ENCODE results near the gene ZNF410.

DNA sequence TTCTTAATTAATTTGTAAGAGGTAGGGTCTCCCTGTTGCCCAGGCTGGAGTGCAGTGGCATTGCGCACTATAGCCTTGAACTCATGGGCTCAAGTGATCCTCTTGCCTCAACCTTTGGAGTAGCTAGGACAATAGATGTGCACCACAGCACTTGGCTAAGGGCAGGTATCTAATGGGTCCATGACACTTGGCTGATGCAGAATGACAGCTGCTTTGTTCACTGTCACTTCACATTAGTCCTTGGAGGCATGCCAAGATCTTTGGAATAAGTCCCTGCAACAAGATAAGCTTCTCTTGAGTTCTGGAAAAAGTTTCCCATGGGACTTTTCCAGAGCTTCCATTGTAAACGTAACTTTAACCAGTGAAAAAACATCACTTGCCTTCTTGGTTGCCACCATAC lies 86.8 kb downstream of the ZNF410 start:
- no peak for TF ChIP-seq EZH2 (IDR thresholded peaks at IDR 0.05)
- TF ChIP-seq, protein P1, sequence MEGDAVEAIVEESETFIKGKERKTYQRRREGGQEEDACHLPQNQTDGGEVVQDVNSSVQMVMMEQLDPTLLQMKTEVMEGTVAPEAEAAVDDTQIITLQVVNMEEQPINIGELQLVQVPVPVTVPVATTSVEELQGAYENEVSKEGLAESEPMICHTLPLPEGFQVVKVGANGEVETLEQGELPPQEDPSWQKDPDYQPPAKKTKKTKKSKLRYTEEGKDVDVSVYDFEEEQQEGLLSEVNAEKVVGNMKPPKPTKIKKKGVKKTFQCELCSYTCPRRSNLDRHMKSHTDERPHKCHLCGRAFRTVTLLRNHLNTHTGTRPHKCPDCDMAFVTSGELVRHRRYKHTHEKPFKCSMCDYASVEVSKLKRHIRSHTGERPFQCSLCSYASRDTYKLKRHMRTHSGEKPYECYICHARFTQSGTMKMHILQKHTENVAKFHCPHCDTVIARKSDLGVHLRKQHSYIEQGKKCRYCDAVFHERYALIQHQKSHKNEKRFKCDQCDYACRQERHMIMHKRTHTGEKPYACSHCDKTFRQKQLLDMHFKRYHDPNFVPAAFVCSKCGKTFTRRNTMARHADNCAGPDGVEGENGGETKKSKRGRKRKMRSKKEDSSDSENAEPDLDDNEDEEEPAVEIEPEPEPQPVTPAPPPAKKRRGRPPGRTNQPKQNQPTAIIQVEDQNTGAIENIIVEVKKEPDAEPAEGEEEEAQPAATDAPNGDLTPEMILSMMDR (IDR thresholded peaks at IDR 0.05 in 2 of 3, conservative IDR thresholded peaks at IDR 0.05 in 1 of 3; ENCODE audit: borderline replicate concordance in 1 of 3, insufficient read depth in 1 of 3, low read depth in 2 of 3, low read length in 2 of 3): no peak
- TF ChIP-seq FOSL1 (IDR thresholded peaks at IDR 0.05; ENCODE audit: low read depth): no peak
- TF ChIP-seq CEBPB (IDR thresholded peaks at IDR 0.05; ENCODE audit: low read depth): no peak
- no peak for TF ChIP-seq RAD21 (IDR thresholded peaks at IDR 0.05; ENCODE audit: low read depth)
- no peak for TF ChIP-seq CBX3 (IDR thresholded peaks at IDR 0.05; ENCODE audit: low read depth)
- no peak for TF ChIP-seq EZH2phosphoT487 (IDR thresholded peaks at IDR 0.05; ENCODE audit: borderline replicate concordance)
- TF ChIP-seq REST (IDR thresholded peaks at IDR 0.05; ENCODE audit: low read depth): no peak
- TF ChIP-seq POLR2A (IDR thresholded peaks at IDR 0.05; ENCODE audit: borderline replicate concordance, extremely low read depth, insufficient read depth, insufficient read length): no peak
- TF ChIP-seq JUND (IDR thresholded peaks at IDR 0.05): no peak
- TF ChIP-seq, protein P2, sequence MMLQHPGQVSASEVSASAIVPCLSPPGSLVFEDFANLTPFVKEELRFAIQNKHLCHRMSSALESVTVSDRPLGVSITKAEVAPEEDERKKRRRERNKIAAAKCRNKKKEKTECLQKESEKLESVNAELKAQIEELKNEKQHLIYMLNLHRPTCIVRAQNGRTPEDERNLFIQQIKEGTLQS (IDR thresholded peaks at IDR 0.05): no peak
- TF ChIP-seq SRF (IDR thresholded peaks at IDR 0.05; ENCODE audit: low read depth): no peak
- no peak for TF ChIP-seq POLR2AphosphoS5 (IDR thresholded peaks at IDR 0.05; ENCODE audit: low read depth, low read length)
- no peak for TF ChIP-seq ZNF274 (IDR thresholded peaks at IDR 0.05; ENCODE audit: low read depth, low read length)

Measured in HCT116 (cell line).